Measurements from ENCODE around the gene HTATSF1.

HTATSF1 gene

DNA sequence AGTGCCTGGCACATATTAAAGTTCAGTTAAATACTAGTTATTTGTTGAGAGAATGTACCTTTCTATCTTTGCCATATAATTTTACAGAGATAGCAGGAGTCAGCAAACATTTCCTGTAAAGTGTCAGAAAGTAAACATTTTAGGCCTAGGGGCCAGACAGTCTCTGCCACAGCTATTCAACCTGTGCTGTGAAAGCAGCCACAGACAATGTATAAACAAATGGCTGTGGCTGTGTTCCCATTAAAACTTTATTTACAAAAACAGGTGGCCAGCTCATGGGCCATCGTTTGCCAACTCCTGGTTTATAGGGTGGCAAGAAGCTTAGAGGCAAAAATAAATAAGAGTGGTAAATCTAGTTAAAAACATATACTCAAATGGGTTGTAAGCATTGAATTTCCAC lies 43.6 kb upstream of the HTATSF1 start:
- H3K27me3 ChIP-seq = no peaks in the 10 kb centered on the region
- TF ChIP-seq, protein P1, sequence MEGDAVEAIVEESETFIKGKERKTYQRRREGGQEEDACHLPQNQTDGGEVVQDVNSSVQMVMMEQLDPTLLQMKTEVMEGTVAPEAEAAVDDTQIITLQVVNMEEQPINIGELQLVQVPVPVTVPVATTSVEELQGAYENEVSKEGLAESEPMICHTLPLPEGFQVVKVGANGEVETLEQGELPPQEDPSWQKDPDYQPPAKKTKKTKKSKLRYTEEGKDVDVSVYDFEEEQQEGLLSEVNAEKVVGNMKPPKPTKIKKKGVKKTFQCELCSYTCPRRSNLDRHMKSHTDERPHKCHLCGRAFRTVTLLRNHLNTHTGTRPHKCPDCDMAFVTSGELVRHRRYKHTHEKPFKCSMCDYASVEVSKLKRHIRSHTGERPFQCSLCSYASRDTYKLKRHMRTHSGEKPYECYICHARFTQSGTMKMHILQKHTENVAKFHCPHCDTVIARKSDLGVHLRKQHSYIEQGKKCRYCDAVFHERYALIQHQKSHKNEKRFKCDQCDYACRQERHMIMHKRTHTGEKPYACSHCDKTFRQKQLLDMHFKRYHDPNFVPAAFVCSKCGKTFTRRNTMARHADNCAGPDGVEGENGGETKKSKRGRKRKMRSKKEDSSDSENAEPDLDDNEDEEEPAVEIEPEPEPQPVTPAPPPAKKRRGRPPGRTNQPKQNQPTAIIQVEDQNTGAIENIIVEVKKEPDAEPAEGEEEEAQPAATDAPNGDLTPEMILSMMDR (IDR thresholded peaks at IDR 0.05) = no peak
- no peaks in the 10 kb centered on the region for H3K9me3 ChIP-seq
- no peak overlapping the region for H3K4me3 ChIP-seq (ENCODE audit: low read depth in 1 of 2, low read length in 1 of 2)
- no peaks in the 10 kb centered on the region for H3K36me3 ChIP-seq
- no peaks in the 10 kb centered on the region for H3K4me1 ChIP-seq (ENCODE audit: control insufficient read depth in 1 of 2, insufficient read depth in 1 of 2, low read depth in 1 of 2, low read length in 1 of 2)
- H3K27ac ChIP-seq = no peak overlapping the region

DNA sequence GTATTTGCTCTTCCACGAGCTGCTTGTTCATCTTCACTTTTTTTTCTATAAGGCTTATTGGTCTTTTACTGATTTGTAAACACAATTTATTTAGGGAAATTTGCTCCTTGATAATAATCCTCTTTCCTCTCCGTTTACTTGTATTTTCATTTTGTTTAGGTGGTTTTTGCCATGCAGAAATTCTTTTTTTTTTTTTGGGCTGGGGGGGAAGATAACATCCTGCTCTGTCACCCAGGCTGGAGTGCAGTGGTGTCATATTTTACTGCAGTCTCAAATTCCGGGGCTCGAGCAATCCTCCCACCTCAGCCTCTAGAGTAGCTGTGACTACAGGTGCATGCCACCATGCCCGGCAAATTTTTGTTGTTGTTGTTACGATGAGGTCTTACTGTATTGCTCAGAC lies 41.3 kb upstream of the HTATSF1 start:
- H3K36me3 ChIP-seq = no peaks in the 10 kb centered on the region
- no peaks in the 10 kb centered on the region for H3K4me1 ChIP-seq (ENCODE audit: control insufficient read depth in 1 of 2, insufficient read depth in 1 of 2, low read depth in 1 of 2, low read length in 1 of 2)
- no peaks in the 10 kb centered on the region for H3K27me3 ChIP-seq
- TF ChIP-seq, protein P1 (IDR thresholded peaks at IDR 0.05) = no peak
- no peak overlapping the region for H3K27ac ChIP-seq
- no peak overlapping the region for H3K4me3 ChIP-seq (ENCODE audit: low read depth in 1 of 2, low read length in 1 of 2)
- H3K9me3 ChIP-seq = no peaks in the 10 kb centered on the region

DNA sequence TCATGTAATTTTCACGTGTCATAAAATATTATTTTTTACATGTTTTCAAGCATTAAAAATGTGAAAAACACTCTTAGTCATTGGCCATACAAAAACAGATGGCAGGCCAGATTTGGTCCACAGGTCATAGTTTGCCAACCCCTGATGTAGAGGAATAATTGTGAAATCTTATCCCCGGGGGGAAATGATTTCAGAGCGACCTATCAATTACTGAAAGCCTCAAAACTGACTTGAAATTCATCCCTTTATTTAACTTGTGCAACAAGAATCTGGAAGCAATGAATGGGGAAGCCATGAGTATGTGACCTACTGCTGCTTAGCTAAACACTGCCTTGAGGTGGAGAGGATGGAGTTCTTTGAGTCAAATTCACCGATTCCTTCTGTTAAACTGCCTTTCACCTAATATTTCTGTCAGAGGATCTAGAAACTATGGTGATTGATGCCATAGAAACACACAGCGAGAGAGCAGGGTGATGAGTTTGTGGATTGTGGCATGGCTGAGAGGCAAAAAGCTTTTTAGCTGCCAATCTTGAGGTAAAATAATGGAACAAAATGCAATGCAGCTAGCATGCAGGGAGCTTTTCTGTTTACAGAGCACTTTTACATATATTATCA lies 40.0 kb upstream of the HTATSF1 start:
- Histone ChIP-seq H3K27ac (no peak overlapping the region), H3K4me3 (ENCODE audit: low read depth in 1 of 2, low read length in 1 of 2) (no peak overlapping the region), H3K9me3 (no peaks in the 10 kb centered on the region), H3K4me1 (ENCODE audit: control insufficient read depth in 1 of 2, insufficient read depth in 1 of 2, low read depth in 1 of 2, low read length in 1 of 2) (no peaks in the 10 kb centered on the region), H3K36me3 (no peaks in the 10 kb centered on the region), H3K27me3 (no peaks in the 10 kb centered on the region)
- TF ChIP-seq, protein P1 (IDR thresholded peaks at IDR 0.05) = no peak

DNA sequence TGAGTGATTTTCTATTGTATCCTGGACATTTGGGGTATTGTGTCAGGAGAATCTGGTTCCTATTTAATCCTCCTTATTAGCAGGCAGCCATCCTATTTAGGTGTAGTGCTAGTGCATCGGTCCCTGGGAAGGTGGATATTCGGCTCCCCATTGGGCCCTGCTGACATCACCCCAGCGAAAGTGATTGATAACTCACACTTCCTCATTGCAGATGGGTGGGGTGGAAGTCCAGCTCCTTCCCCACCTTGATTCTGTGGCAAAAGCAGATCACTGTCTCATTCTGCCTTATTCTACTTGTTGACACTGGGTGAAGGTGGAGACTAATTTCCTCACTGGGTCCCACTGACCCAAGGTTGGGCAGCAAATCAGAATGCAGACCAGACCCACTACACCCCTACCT lies 32.8 kb upstream of the HTATSF1 start:
- Histone ChIP-seq H3K4me3 (ENCODE audit: low read depth in 1 of 2, low read length in 1 of 2) (no peak overlapping the region), H3K9me3 (no peaks in the 10 kb centered on the region), H3K36me3 (no peaks in the 10 kb centered on the region), H3K27ac (no peak overlapping the region), H3K4me1 (ENCODE audit: control insufficient read depth in 1 of 2, insufficient read depth in 1 of 2, low read depth in 1 of 2, low read length in 1 of 2) (no peaks in the 10 kb centered on the region), H3K27me3 (no peaks in the 10 kb centered on the region)
- TF ChIP-seq, protein P1 (IDR thresholded peaks at IDR 0.05) = no peak

DNA sequence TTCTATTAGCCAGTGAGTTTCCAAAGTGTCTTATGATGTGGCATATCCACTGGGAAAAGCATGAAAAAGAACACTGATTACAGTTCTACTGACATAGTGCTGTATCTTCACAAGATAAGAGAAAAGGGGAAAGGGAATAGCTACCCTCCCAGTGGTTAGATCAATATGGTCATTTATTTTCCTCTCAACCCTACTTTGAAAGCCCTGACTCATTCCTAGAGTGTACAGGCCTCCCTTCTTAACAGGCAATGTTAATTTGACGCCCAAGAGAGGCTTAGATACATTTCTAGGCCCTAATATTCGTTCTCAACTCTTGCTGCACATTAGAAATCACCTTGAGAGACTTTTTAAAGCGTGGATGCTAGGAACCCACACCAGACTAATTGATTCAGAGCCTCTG lies 30.1 kb upstream of the HTATSF1 start:
- H3K27me3 ChIP-seq = no peaks in the 10 kb centered on the region
- TF ChIP-seq, protein P1 (IDR thresholded peaks at IDR 0.05) = no peak
- H3K4me1 ChIP-seq (ENCODE audit: control insufficient read depth in 1 of 2, insufficient read depth in 1 of 2, low read depth in 1 of 2, low read length in 1 of 2) = no peaks in the 10 kb centered on the region
- H3K4me3 ChIP-seq (ENCODE audit: low read depth in 1 of 2, low read length in 1 of 2) = no peak overlapping the region
- H3K36me3 ChIP-seq = no peaks in the 10 kb centered on the region
- H3K9me3 ChIP-seq = no peaks in the 10 kb centered on the region
- no peak overlapping the region for H3K27ac ChIP-seq
